Measurements from ENCODE around the gene NPTX1.

- TF ChIP-seq ATF2 (CRISPR knock-in tag; IDR thresholded peaks at IDR 0.05) (no peak), ZNF175 (CRISPR knock-in tag; IDR thresholded peaks at IDR 0.05; ENCODE audit: low read depth) (no peak)
These were observed 39.9 kb upstream of the NPTX1 start for GRCh38 chr17:80516171-80516932.
